SK-N-SH treated with all-trans-retinoic acid at 6 μM for 48 hours (cell line): ENCODE data around the gene LSMEM2.

Source experiments
- ATAC-seq: fragments of 200-7000 bp; cut with Tn5 transposase; 3 replicates; pipeline ENCODE4 v1.9.1; 2020; ENCODE audit warnings: mild to moderate bottlenecking, moderate library complexity
- ARNTL ChIP-seq: fragments of 450-650 bp; formaldehyde crosslinking; IDR thresholded peaks from 2 replicates; pipeline ENCODE4 v1.5.0; 2020; ENCODE audit warnings: low read depth, mild to moderate bottlenecking, moderate library complexity, borderline replicate concordance
- BACH2 ChIP-seq: fragments of 250-450 bp; sonication (Bioruptor Pico); IDR thresholded peaks from 2 replicates; pipeline ENCODE4 v1.9.0; 2021; ENCODE audit warnings: mild to moderate bottlenecking, borderline replicate concordance
- CSDC2 ChIP-seq: fragments of 250-450 bp; sonication (Bioruptor Pico); IDR thresholded peaks from 2 replicates; pipeline ENCODE4 v1.5.0; 2020; ENCODE audit warnings: mild to moderate bottlenecking, moderate library complexity
- CSRNP3 ChIP-seq: fragments of 250-450 bp; sonication (Bioruptor Pico); IDR thresholded peaks from 2 replicates; pipeline ENCODE4 v1.5.1; 2021; ENCODE audit warnings: mild to moderate bottlenecking, moderate library complexity
- ESRRG ChIP-seq: fragments of 250-450 bp; sonication (Bioruptor Pico); IDR thresholded peaks from 2 replicates; pipeline ENCODE4 v1.6.1; 2021; ENCODE audit warnings: mild to moderate bottlenecking
- GLIS3 ChIP-seq: fragments of 250-450 bp; sonication (Bioruptor Pico); IDR thresholded peaks from 2 replicates; pipeline ENCODE4 v1.5.0; 2020; ENCODE audit warnings: mild to moderate bottlenecking, moderate library complexity
- ISL1 ChIP-seq: fragments of 250-450 bp; sonication (Bioruptor Pico); IDR thresholded peaks from 2 replicates; pipeline ENCODE4 v2.1.2; 2022; ENCODE audit warnings: mild to moderate bottlenecking, moderate library complexity
- OSR1 ChIP-seq: fragments of 250-450 bp; sonication (Bioruptor Pico); IDR thresholded peaks from 2 replicates; pipeline ENCODE4 v1.8.0; 2022; ENCODE audit warnings: moderate library complexity, mild to moderate bottlenecking, inconsistent platforms
- PATZ1 ChIP-seq: fragments of 250-450 bp; sonication (Bioruptor Pico); IDR thresholded peaks from 2 replicates; pipeline ENCODE4 v1.8.0; 2020; ENCODE audit warnings: mild to moderate bottlenecking, moderate library complexity, borderline replicate concordance
- POU6F1 ChIP-seq: fragments of 250-450 bp; sonication (Bioruptor Pico); IDR thresholded peaks from 2 replicates; pipeline ENCODE4 v1.8.0; 2021; ENCODE audit warnings: low read depth, mild to moderate bottlenecking, moderate library complexity, borderline replicate concordance
- PPARA ChIP-seq: fragments of 250-450 bp; sonication (Bioruptor Pico); IDR thresholded peaks from 2 replicates; pipeline ENCODE4 v1.5.0; 2020; ENCODE audit warnings: mild to moderate bottlenecking, borderline replicate concordance
- RARB ChIP-seq: fragments of 250-450 bp; sonication (Bioruptor Pico); IDR thresholded peaks from 2 replicates; pipeline ENCODE4 v1.8.0; 2021; ENCODE audit warnings: mild to moderate bottlenecking, moderate library complexity
- SNAI2 ChIP-seq: fragments of 250-450 bp; sonication (Bioruptor Pico); IDR thresholded peaks from 2 replicates; pipeline ENCODE4 v1.5.0; 2020; ENCODE audit warnings: mild to moderate bottlenecking, moderate library complexity
- TCF4 ChIP-seq: fragments of 250-450 bp; sonication (Bioruptor Pico); IDR thresholded peaks from 2 replicates; pipeline ENCODE4 v1.8.0; 2021; ENCODE audit warnings: mild to moderate bottlenecking, moderate library complexity, borderline replicate concordance
- TOX ChIP-seq: fragments of 250-450 bp; sonication (Bioruptor Pico); IDR thresholded peaks from 2 replicates; pipeline ENCODE4 v1.8.0; 2021; ENCODE audit warnings: mild to moderate bottlenecking, moderate library complexity, borderline replicate concordance
- TSHZ2 ChIP-seq: fragments of 250-450 bp; sonication (Bioruptor Pico); IDR thresholded peaks from 2 replicates; pipeline ENCODE4 v1.5.0; 2020; ENCODE audit warnings: mild to moderate bottlenecking, moderate library complexity
- ZC3H10 ChIP-seq: fragments of 250-450 bp; sonication (Bioruptor Pico); IDR thresholded peaks from 2 replicates; pipeline ENCODE4 v1.5.1; 2021; ENCODE audit warnings: mild to moderate bottlenecking, moderate library complexity
- ZFP3 ChIP-seq: fragments of 250-450 bp; sonication (Bioruptor Pico); IDR thresholded peaks from 2 replicates; pipeline ENCODE4 v1.5.0; 2020; ENCODE audit warnings: mild to moderate bottlenecking, moderate library complexity
- ZFP30 ChIP-seq: fragments of 450-650 bp; formaldehyde crosslinking; IDR thresholded peaks from 2 replicates; pipeline ENCODE4 v1.5.0; 2022; ENCODE audit warnings: mild to moderate bottlenecking, moderate library complexity
- ZNF70 ChIP-seq: fragments of 450-650 bp; formaldehyde crosslinking; IDR thresholded peaks from 2 replicates; pipeline ENCODE4 v1.5.0; 2020; ENCODE audit warnings: mild to moderate bottlenecking, moderate library complexity

LSMEM2 gene

GRCh38 chr3:50317300-50317699 lies 38.4 kb downstream of the LSMEM2 start (continued):
- TF ChIP-seq TSHZ2 (CRISPR knock-in tag) (no peak), TCF4 (CRISPR knock-in tag) (no peak), ISL1 (no peak), ARNTL (no peak), GLIS3 (no peak), OSR1 (no peak), ZNF70 (CRISPR knock-in tag) (no peak), CSRNP3 (CRISPR knock-in tag) (no peak), ZC3H10 (CRISPR knock-in tag) (no peak)

- TF ChIP-seq RARB (CRISPR knock-in tag) = no peak
- no peak for TF ChIP-seq PATZ1
- no peak for TF ChIP-seq TCF4 (CRISPR knock-in tag)
- no peak for TF ChIP-seq BACH2 (CRISPR knock-in tag)
- TF ChIP-seq ESRRG (CRISPR knock-in tag) = no peak
- TF ChIP-seq CSRNP3 (CRISPR knock-in tag) = no peak
- TF ChIP-seq PPARA (CRISPR knock-in tag) = no peak
- no peak for ATAC-seq
These were observed 39.3 kb downstream of the LSMEM2 start for GRCh38 chr3:50318163-50318562.

GRCh38 chr3:50318615-50319014 lies 39.7 kb downstream of the LSMEM2 start:
- no peak for TF ChIP-seq ISL1
- no peak for TF ChIP-seq BACH2 (CRISPR knock-in tag)
- TF ChIP-seq ZC3H10 (CRISPR knock-in tag) = no peak
- TF ChIP-seq ZFP3 = no peak
- TF ChIP-seq TOX (CRISPR knock-in tag) = no peak
- TF ChIP-seq CSDC2 (CRISPR knock-in tag) = no peak
- no peak for TF ChIP-seq ZFP30 (CRISPR knock-in tag)
- TF ChIP-seq POU6F1 (CRISPR knock-in tag) = no peak
- TF ChIP-seq ZNF70 (CRISPR knock-in tag) = no peak
- TF ChIP-seq SNAI2 (CRISPR knock-in tag) = no peak
- TF ChIP-seq PATZ1 = no peak
- TF ChIP-seq OSR1 = no peak
- no peak for TF ChIP-seq CSRNP3 (CRISPR knock-in tag)
- TF ChIP-seq ARNTL = no peak
- TF ChIP-seq TCF4 (CRISPR knock-in tag) = no peak
- TF ChIP-seq, all 23 proteins: peak for 0
- no peak for ATAC-seq
